HEK293T (cell line): Measurements from ENCODE around the gene UGCG.

Source experiments
- ARNT ChIP-seq: fragments of 450-650 bp; IDR thresholded peaks from 2 replicates; pipeline ENCODE4 v1.6.1; 2017; ENCODE audit warnings: mild to moderate bottlenecking
- CTBP1 ChIP-seq: fragments of 450-650 bp; IDR thresholded peaks from 2 replicates; pipeline ENCODE4 v1.6.1; 2016; ENCODE audit warnings: borderline replicate concordance
- FOXK2 ChIP-seq: fragments of 450-650 bp; IDR thresholded peaks from 2 replicates; pipeline ENCODE4 v1.6.1; 2016; ENCODE audit warnings: mild to moderate bottlenecking
- FOXM1 ChIP-seq: fragments of 450-650 bp; IDR thresholded peaks from 2 replicates; pipeline ENCODE4 v1.6.1; 2017; ENCODE audit warnings: mild to moderate bottlenecking, borderline replicate concordance
- HDGF ChIP-seq: fragments of 450-650 bp; IDR thresholded peaks from 2 replicates; pipeline ENCODE4 v1.6.1; 2017; ENCODE audit warnings: antibody characterized with exemption, borderline replicate concordance
- SP1 ChIP-seq: fragments of 450-650 bp; IDR thresholded peaks from 2 replicates; pipeline ENCODE4 v1.6.1; 2017
- SUZ12 ChIP-seq: fragments of 450-650 bp; IDR thresholded peaks from 2 replicates; pipeline ENCODE4 v1.6.1; 2016; ENCODE audit warnings: mild to moderate bottlenecking
- TF ChIP-seq, protein P1 (sequence below): fragments of 450-650 bp; IDR thresholded peaks from 2 replicates; pipeline ENCODE4 v1.6.1; 2016

DNA sequence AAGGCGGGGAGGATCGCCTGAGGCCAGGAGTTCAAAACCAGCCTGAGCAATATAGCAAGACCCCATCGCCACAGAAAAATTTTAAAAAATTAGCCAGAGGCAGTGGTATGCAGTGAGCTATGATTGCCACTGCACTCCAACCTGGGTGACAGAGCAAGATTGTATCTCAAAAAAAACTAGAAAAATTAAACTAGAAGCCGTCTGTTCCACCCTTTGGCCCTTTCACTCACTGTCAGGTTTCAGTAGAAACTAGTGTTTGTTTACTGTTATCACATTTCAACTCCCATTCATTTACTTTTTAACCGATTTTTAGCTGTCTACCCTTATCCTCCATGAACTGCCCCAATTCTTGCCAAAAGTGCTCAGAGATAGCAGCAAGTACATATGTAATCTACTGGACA, 8.3 kb downstream of the UGCG start:
- TF ChIP-seq SP1 (no peak), SUZ12 (no peak), FOXK2 (no peak), FOXM1 (no peak), HDGF (no peak), CTBP1 (no peak), ARNT (no peak)
- TF ChIP-seq, protein P1, sequence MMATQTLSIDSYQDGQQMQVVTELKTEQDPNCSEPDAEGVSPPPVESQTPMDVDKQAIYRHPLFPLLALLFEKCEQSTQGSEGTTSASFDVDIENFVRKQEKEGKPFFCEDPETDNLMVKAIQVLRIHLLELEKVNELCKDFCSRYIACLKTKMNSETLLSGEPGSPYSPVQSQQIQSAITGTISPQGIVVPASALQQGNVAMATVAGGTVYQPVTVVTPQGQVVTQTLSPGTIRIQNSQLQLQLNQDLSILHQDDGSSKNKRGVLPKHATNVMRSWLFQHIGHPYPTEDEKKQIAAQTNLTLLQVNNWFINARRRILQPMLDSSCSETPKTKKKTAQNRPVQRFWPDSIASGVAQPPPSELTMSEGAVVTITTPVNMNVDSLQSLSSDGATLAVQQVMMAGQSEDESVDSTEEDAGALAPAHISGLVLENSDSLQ = no peak
